ENCODE results near the gene RALGPS2. TPM values are rescaled to one million over a fixed set of nuclear protein-coding genes. Genes with fewer than 3 reads are reported as not detected.

The RALGPS2 gene
- total and polyA plus RNA-seq, 2 of the 8 experiments (the other 6 are each of a cell fraction or from before 2014, with no cell fraction given) = 6.7 to 38.0 TPM

DNA sequence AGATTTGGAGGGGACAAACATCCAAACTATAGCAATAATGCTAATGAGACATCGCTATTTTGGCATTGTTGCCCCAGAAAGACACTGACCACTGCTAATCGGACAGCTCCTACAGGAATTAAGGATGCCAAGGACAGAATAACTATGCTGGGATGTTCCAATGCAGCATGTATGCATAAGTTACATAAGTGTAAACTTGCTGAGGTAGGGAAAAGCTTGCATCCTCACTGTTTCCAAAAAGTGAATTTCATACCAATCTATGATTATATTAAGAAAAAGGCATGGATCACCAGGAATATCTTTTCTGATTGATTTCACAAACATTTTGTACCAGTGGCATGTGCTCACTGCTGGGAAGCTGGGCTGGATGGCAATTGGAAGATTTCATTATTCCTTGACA lies 45.8 kb upstream of the RALGPS2 start:
- no peak for FAIRE-seq

More for the DNA sequence above, 45.8 kb upstream of the RALGPS2 start:
- Histone ChIP-seq H3K4ac (replicated peaks; ENCODE audit: insufficient read length, low read depth, low read length) (no peak overlapping the region), H4K5ac (ENCODE audit: insufficient read length, low read depth, low read length) (no peak overlapping the region), H3K9me3 (ENCODE audit: insufficient read depth in 2 of 2, low read depth in 1 of 2, low read length in 1 of 2) (no peaks in the 10 kb centered on the region), H4K20me1 (replicated peaks in 1 of 2; ENCODE audit: control insufficient read depth in 1 of 2, insufficient read depth in 2 of 2, low read length in 2 of 2) (no peaks in the 10 kb centered on the region), H2BK20ac (ENCODE audit: low read length) (no peak overlapping the region), H3K79me2 (ENCODE audit: control insufficient read depth in 1 of 2, insufficient read depth in 2 of 2, low read length in 2 of 2) (no peaks in the 10 kb centered on the region), H2BK120ac (replicated peaks; ENCODE audit: low read depth, low read length) (no peak overlapping the region), H2BK5ac (ENCODE audit: low read depth, low read length) (no peak overlapping the region), H3K18ac (ENCODE audit: extremely low read depth, low read length) (no peak overlapping the region), H3K23me2 (ENCODE audit: low read depth, low read length) (no peaks in the 10 kb centered on the region), H3K56ac (replicated peaks; ENCODE audit: insufficient read length, low read depth, low read length) (no peak overlapping the region), H2AK5ac (ENCODE audit: low read depth, low read length) (no peak overlapping the region), H2AFZ (ENCODE audit: low read length) (no peak overlapping the region), H3K36me3 (ENCODE audit: control insufficient read depth in 2 of 4, insufficient read depth in 4 of 4, low read length in 3 of 4) (no peaks in the 10 kb centered on the region), H3K4me3 (ENCODE audit: extremely low read depth in 1 of 4, insufficient read depth in 2 of 4, low read depth in 3 of 4, low read length in 4 of 4) (no peak overlapping the region), H3K27me3 (replicated peaks in 1 of 4; ENCODE audit: control insufficient read depth in 3 of 4, extremely low read depth in 1 of 4, insufficient read depth in 3 of 4, low read length in 3 of 4) (no peaks in the 10 kb centered on the region), H3K4me2 (ENCODE audit: insufficient read depth in 1 of 2, low read depth in 2 of 2, low read length in 2 of 2) (no peak overlapping the region), H2BK15ac (ENCODE audit: low read length) (no peak overlapping the region), H3K79me1 (ENCODE audit: low read depth, low read length) (no peaks in the 10 kb centered on the region), H3K4me1 (replicated peaks in 1 of 4; ENCODE audit: control insufficient read depth in 3 of 4, insufficient read depth in 4 of 4, low read length in 3 of 4) (no peaks in the 10 kb centered on the region), H3K23ac (ENCODE audit: insufficient read length) (no peak overlapping the region), H2BK12ac (ENCODE audit: low read depth, low read length) (no peak overlapping the region), H4K8ac (ENCODE audit: extremely low read depth, insufficient read depth, low read length) (no peak overlapping the region), H3K27ac (ENCODE audit: low read depth, low read length) (no peak overlapping the region), H3K14ac (ENCODE audit: insufficient read length) (no peak overlapping the region), H3K9ac (replicated peaks in 1 of 4; ENCODE audit: extremely low read depth in 1 of 4, low read depth in 3 of 4, low read length in 3 of 4) (no peak overlapping the region), H4K91ac (replicated peaks; ENCODE audit: insufficient read length, low read length) (no peak overlapping the region)
- no peak for DNase-seq (ENCODE audit: low read depth in 1 of 2, low spot score in 2 of 2)
- ChIA-PET CTCF (ENCODE audit: partially characterized antibody) (interaction anchor here (0.8 to 1.5 kb wide), 3 partner anchors 10 to 324 kb away, joined by 3 to 8 read pairs (median 4); no protein-coding TSS in a partner anchor), POLR2A (ENCODE audit: partially characterized antibody) (no interaction called here)
- 85% methylated on average over 2 of the region's 2 CpGs; no CpG with 5 or more reads in 1 of the 2 experiments for WGBS, 2 experiments (ENCODE audit: extremely low coverage in 1 of 2, insufficient coverage in 1 of 2, insufficient read length in 1 of 2, insufficient replicate concordance in 2 of 2, low coverage in 1 of 2, low lambda C conversion rate in 2 of 2, missing lambda C conversion rate in 1 of 2)
- TF ChIP-seq PHF8 (conservative IDR thresholded peaks at IDR 0.05; ENCODE audit: low read depth, low read length) = no peak
- TF ChIP-seq KDM5A (IDR thresholded peaks at IDR 0.05; ENCODE audit: low read length) = no peak
- TF ChIP-seq RAD21 (IDR thresholded peaks at IDR 0.05 in 1 of 2, conservative IDR thresholded peaks at IDR 0.05 in 1 of 2; ENCODE audit: low read depth in 2 of 2, low read length in 2 of 2) = no peak
- no peak for TF ChIP-seq POLR2AphosphoS5 (IDR thresholded peaks at IDR 0.05; ENCODE audit: low read depth, low read length)
- TF ChIP-seq, protein P1, sequence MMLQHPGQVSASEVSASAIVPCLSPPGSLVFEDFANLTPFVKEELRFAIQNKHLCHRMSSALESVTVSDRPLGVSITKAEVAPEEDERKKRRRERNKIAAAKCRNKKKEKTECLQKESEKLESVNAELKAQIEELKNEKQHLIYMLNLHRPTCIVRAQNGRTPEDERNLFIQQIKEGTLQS (IDR thresholded peaks at IDR 0.05; ENCODE audit: insufficient read depth, low read depth, low read length) = no peak
